H1 (cell line): ENCODE data around the gene RAB3IL1. TPM values are rescaled to one million over a fixed set of nuclear protein-coding genes. Genes with fewer than 3 reads are reported as not detected.

Experiments
- EGR1 ChIP-seq: IDR thresholded peaks from 2 replicates; pipeline ENCODE4 v1.6.1; 2011; ENCODE audit warnings: low read depth, low read length, borderline replicate concordance
- MAFK ChIP-seq: IDR thresholded peaks from 2 replicates; pipeline ENCODE4 v1.6.1; 2012; ENCODE audit warnings: low read depth, mild to moderate bottlenecking, improper control_type of control experiment, low read length
- POLR2AphosphoS5 ChIP-seq: IDR thresholded peaks from 2 replicates; pipeline ENCODE4 v1.6.1; 2011; ENCODE audit warnings: low read depth, low read length
- polyA plus RNA-seq, 7 experiments: library from polyadenylated mRNA; depleted of rRNA in 3 of 7; stranded (reverse) in 5 of 7; unstranded in 2 of 7; fragments of >200 nt in 5 of 7; fragments of 200-250 nt in 2 of 7; gene quantifications; 1 replicate in 5 of 7; 2 replicates in 1 of 7; 4 replicates in 1 of 7; pipeline versions ENCODE4 v1.2.1 to v1.2.3, GENCODE V29; 2011 to 2013; ENCODE audit warnings: missing spikeins in 2 of 7, mixed read lengths in 2 of 7
- total RNA-seq: library from RNA; stranded (reverse); fragmentation: NEBNext Ultra II Directional; extraction: Animal tissue kit (Norgen Biotek cat#: 25700); gene quantifications from 2 replicates; pipeline ENCODE4 v1.2.1, GENCODE V29; 2021
- TF ChIP-seq, protein P1 (sequence below), 3 experiments: IDR thresholded peaks; 1 replicate in 2 of 3; 2 replicates in 1 of 3; pipeline versions ENCODE4 v1.5.1 to v1.6.1; 2011; ENCODE audit warnings: low read length in 3 of 3, mild to moderate bottlenecking in 3 of 3, inconsistent platforms in 2 of 3, low read depth in 1 of 3, moderate library complexity in 1 of 3; ENCODE audit not compliant: insufficient read depth in 1 of 3; ENCODE audit errors: control extremely low read depth in 1 of 3

Gene RAB3IL1
- total and polyA plus RNA-seq, 2 of the 8 experiments (the other 6 are each of a cell fraction or from before 2014, with no cell fraction given) = 6.8 to 7.9 TPM

DNA sequence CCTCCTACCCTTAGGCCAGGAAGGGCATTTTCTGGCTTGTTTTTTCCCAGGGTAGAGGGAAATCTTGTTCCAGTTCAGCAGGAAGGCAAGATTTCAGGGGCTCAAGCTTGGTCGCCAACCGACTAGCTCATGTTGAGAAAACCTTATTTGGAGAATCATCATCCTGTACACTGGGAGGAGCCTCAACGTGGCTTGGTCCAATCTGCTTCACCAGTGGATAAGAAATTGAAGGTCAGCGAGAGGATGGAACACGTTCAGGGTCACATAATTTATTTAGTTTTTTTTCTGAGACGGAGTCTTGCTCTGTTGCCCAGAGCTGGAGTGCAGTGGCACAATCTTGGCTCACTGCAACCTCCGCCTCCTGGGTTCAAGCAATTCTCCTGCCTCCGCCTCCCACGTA, 68.7 kb downstream of the RAB3IL1 start (continued):
- TF ChIP-seq MAFK (no peak), EGR1 (no peak), POLR2AphosphoS5 (no peak)
- TF ChIP-seq, protein P1, sequence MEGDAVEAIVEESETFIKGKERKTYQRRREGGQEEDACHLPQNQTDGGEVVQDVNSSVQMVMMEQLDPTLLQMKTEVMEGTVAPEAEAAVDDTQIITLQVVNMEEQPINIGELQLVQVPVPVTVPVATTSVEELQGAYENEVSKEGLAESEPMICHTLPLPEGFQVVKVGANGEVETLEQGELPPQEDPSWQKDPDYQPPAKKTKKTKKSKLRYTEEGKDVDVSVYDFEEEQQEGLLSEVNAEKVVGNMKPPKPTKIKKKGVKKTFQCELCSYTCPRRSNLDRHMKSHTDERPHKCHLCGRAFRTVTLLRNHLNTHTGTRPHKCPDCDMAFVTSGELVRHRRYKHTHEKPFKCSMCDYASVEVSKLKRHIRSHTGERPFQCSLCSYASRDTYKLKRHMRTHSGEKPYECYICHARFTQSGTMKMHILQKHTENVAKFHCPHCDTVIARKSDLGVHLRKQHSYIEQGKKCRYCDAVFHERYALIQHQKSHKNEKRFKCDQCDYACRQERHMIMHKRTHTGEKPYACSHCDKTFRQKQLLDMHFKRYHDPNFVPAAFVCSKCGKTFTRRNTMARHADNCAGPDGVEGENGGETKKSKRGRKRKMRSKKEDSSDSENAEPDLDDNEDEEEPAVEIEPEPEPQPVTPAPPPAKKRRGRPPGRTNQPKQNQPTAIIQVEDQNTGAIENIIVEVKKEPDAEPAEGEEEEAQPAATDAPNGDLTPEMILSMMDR (IDR thresholded peaks at IDR 0.05; ENCODE audit: control extremely low read depth in 1 of 3, insufficient read depth in 1 of 3, low read depth in 1 of 3, low read length in 3 of 3) = no peak
